Prostate gland (tissue), 2 donors: ENCODE measurements around the gene UCP1. TPM values are rescaled to one million over a fixed set of nuclear protein-coding genes. Genes with fewer than 3 reads are reported as not detected.

Source experiments
- DNase-seq: peaks from one replicate; pipeline ENCODE4 v3.0.0-alpha.2; 2019; ENCODE audit warnings: low spot score
- H3K27ac ChIP-seq, 2 donors: fragments of 200-600 bp; sonication (generic); 2 replicates each; pipeline ENCODE4 v1.5.1; 2017 to 2019
- H3K27me3 ChIP-seq: fragments of 200-600 bp; sonication (generic); replicated peaks from 2 replicates; pipeline ENCODE4 v1.5.1; 2019; ENCODE audit not compliant: insufficient read depth
- H3K36me3 ChIP-seq, 2 donors: fragments of 200-600 bp; sonication (generic); 1 replicate in 1 of 2; 2 replicates in 1 of 2; pipeline versions ENCODE4 v1.5.1 to v1.8.1; 2017 to 2019
- H3K4me1 ChIP-seq: fragments of 200-600 bp; sonication (generic); replicated peaks from 2 replicates; pipeline ENCODE4 v1.5.1; 2019
- H3K4me3 ChIP-seq, 2 donors: fragments of 200-600 bp; sonication (generic); 2 replicates each; pipeline ENCODE4 v1.5.1; 2017 to 2019
- H3K9me3 ChIP-seq: fragments of 200-600 bp; sonication (generic); 2 replicates; pipeline ENCODE4 v1.5.1; 2017
- CTCF ChIP-seq, 4 experiments: fragments of 200-600 bp in 2 of 4; fragments of 450-650 bp in 2 of 4; sonication (generic) in 2 of 4; IDR thresholded peaks; 1 replicate in 3 of 4; 2 replicates in 1 of 4; pipeline ENCODE4 v1.5.1; 2016 to 2019; ENCODE audit warnings: antibody characterized with exemption in 4 of 4, mild to moderate bottlenecking in 2 of 4, moderate library complexity in 2 of 4
- POLR2A ChIP-seq: fragments of 450-650 bp; IDR thresholded peaks from one replicate; pipeline ENCODE4 v1.6.1; 2016; ENCODE audit warnings: antibody characterized with exemption, mild to moderate bottlenecking
- POLR2AphosphoS5 ChIP-seq: sonication (generic); formaldehyde crosslinking; IDR thresholded peaks from one replicate; pipeline ENCODE4 v1.6.1; 2017; ENCODE audit warnings: antibody characterized with exemption
- WGBS: methylation state at CpG from one replicate; pipeline ENCODE4 v1.1.5; 2018; 5-methylcytosine and 5-hydroxymethylcytosine counted together
- intact Hi-C: fragments of 100-400 bp; cut with DNase I; formaldehyde crosslinking; loops from one replicate; pipeline ENCODE4 v1.14.2; 2022
- total RNA-seq, 2 donors: library from RNA; depleted of rRNA; stranded (reverse); fragments of >200 nt; gene quantifications; one replicate each; pipeline ENCODE4 v1.1.0, GENCODE V29; 2016

UCP1 gene
- not detected for total RNA-seq

- intact Hi-C loops: no loop called here
- Histone ChIP-seq H3K4me3 (peak within 1 kb of the TSS; percentile 31 to 44), H3K27ac (no peak within 1 kb of the TSS), H3K36me3 (no peaks in the 10 kb centered on the region), H3K9me3 (no peaks in the 10 kb centered on the region), H3K27me3 (no peaks in the 10 kb centered on the region), H3K4me1 (no peaks in the 10 kb centered on the region)
- TF ChIP-seq CTCF (IDR thresholded peaks at IDR 0.05) (no peak), POLR2AphosphoS5 (no peak), POLR2A (no peak)
- WGBS: 3% methylated on average over 41 of the region's 69 CpGs
- DNase-seq: no peak
These were observed at the start of gene UCP1 for GRCh38 chr4:140568507-140569306. UCP1 (minus strand) TSS chr4:140568961; CDS start chr4:140568729, 232 bp downstream.

- intact Hi-C loops: no loop called here
- DNase-seq: no peak
- TF ChIP-seq POLR2A (no peak), CTCF (IDR thresholded peaks at IDR 0.05) (no peak), POLR2AphosphoS5 (no peak)
- Histone ChIP-seq H3K9me3 (no peaks in the 10 kb centered on the region), H3K27me3 (no peaks in the 10 kb centered on the region), H3K4me1 (no peaks in the 10 kb centered on the region), H3K36me3 (peaks cover 0 to 6% of the 10 kb centered on the region in 2 donors), H3K27ac (no peak overlapping the region), H3K4me3 (no peak overlapping the region)
- WGBS: 54% methylated on average over 7 of the region's 7 CpGs
These were observed 48.9 kb upstream of the UCP1 start for GRCh38 chr4:140617499-140618248.

- 69% methylated on average over 1 of the region's 1 CpG for WGBS
- H3K4me3 ChIP-seq: no peak overlapping the region
- TF ChIP-seq CTCF (IDR thresholded peaks at IDR 0.05) (no peak), POLR2A (no peak), POLR2AphosphoS5 (no peak)
- intact Hi-C loops: no loop called here
- H3K9me3 ChIP-seq: no peaks in the 10 kb centered on the region
- no peak for DNase-seq
- H3K27me3 ChIP-seq: no peaks in the 10 kb centered on the region
- no peaks in the 10 kb centered on the region for H3K36me3 ChIP-seq
- no peak overlapping the region for H3K27ac ChIP-seq
- no peaks in the 10 kb centered on the region for H3K4me1 ChIP-seq
These were observed 46.7 kb upstream of the UCP1 start for GRCh38 chr4:140615451-140615850.

GRCh38 chr4:140612357-140612756 is 43.6 kb upstream of the UCP1 start:
- Histone ChIP-seq H3K9me3 (no peaks in the 10 kb centered on the region), H3K27me3 (no peaks in the 10 kb centered on the region), H3K4me1 (no peaks in the 10 kb centered on the region), H3K4me3 (no peak overlapping the region), H3K36me3 (no peaks in the 10 kb centered on the region), H3K27ac (no peak overlapping the region)
- intact Hi-C loops: loop anchor here (5.0 kb wide), 1 partner anchor 255 kb away; no protein-coding TSS in a partner anchor
- WGBS: 39% methylated on average over 1 of the region's 1 CpG
- TF ChIP-seq CTCF (IDR thresholded peaks at IDR 0.05) (no peak), POLR2A (no peak), POLR2AphosphoS5 (no peak)
- no peak for DNase-seq
